ENCODE data around the gene PMF1. TPM values are rescaled to one million over a fixed set of nuclear protein-coding genes. Genes with fewer than 3 reads are reported as not detected.

The PMF1 gene
- total RNA-seq, 1 donor from 2014 or later = 73.4 TPM

GRCh38 chr1:156285437-156285836, 72.6 kb downstream of the PMF1 start:
- H3K27ac Mint-ChIP-seq = no peak overlapping the region
- H3K36me3 Mint-ChIP-seq = peaks cover 3% of the 10 kb centered on the region
- H3K4me1 Mint-ChIP-seq = peaks cover 33% of the 10 kb centered on the region
- no peak for TF ChIP-seq CTCF (IDR thresholded peaks at IDR 0.05; ENCODE audit: unreplicated experiment)
- no peak for DNase-seq (ENCODE audit: low spot score in 2 of 2, unreplicated experiment in 2 of 2)
- no peak overlapping the region for H3K4me3 Mint-ChIP-seq
- no peaks in the 10 kb centered on the region for H3K27me3 Mint-ChIP-seq (ENCODE audit: low read depth)
- H3K9me3 Mint-ChIP-seq = no peaks in the 10 kb centered on the region

- H3K4me1 Mint-ChIP-seq = peaks cover 29% of the 10 kb centered on the region
- no peaks in the 10 kb centered on the region for H3K27me3 Mint-ChIP-seq (ENCODE audit: low read depth)
- H3K36me3 Mint-ChIP-seq = peaks cover 3% of the 10 kb centered on the region
- no peak for TF ChIP-seq CTCF (IDR thresholded peaks at IDR 0.05; ENCODE audit: unreplicated experiment)
- no peak for DNase-seq (ENCODE audit: low spot score in 2 of 2, unreplicated experiment in 2 of 2)
- H3K27ac Mint-ChIP-seq = no peak overlapping the region
- no peak overlapping the region for H3K4me3 Mint-ChIP-seq
- H3K9me3 Mint-ChIP-seq = no peaks in the 10 kb centered on the region
Observed at GRCh38 chr1:156286061-156286460, 73.3 kb downstream of the PMF1 start.

Other genes starting within 250 kb of the PMF1 start
- 103 to 111 TPM (median 110 TPM) in 3 replicates for gene ARHGEF2, start 234.5 kb upstream of the PMF1 start, total RNA-seq
- 282 to 298 TPM (median 297 TPM) in 3 replicates for gene SSR2, start 192.1 kb upstream of the PMF1 start, total RNA-seq
- gene UBQLN4, start 159.2 kb upstream of the PMF1 start, total RNA-seq = 61.2 to 66.7 TPM (median 61.9 TPM) in 3 replicates
- gene LAMTOR2, start 158.2 kb upstream of the PMF1 start, total RNA-seq = 39.2 to 43.4 TPM (median 39.5 TPM) in 3 replicates
- 51.1 to 52.6 TPM (median 51.2 TPM) in 3 replicates for gene RAB25, start 151.8 kb upstream of the PMF1 start, total RNA-seq
- 107 to 112 TPM (median 112 TPM) in 3 replicates for gene MEX3A, start 130.5 kb upstream of the PMF1 start, total RNA-seq
- 91.7 to 96.9 TPM (median 92.4 TPM) in 3 replicates for gene LMNA, start 98.3 kb upstream of the PMF1 start, total RNA-seq
- gene SEMA4A, start 59.4 kb upstream of the PMF1 start, total RNA-seq = 18.7 to 21.0 TPM (median 19.8 TPM) in 3 replicates
- gene SLC25A44, start 18.9 kb upstream of the PMF1 start, total RNA-seq = 15.4 to 18.7 TPM (median 18.4 TPM) in 3 replicates
- gene BGLAP, start 29.2 kb downstream of the PMF1 start, total RNA-seq = 5.8 to 7.3 TPM (median 6.8 TPM) in 3 replicates
- 30.1 to 32.0 TPM (median 30.7 TPM) in 3 replicates for gene PAQR6, start 35.0 kb downstream of the PMF1 start, total RNA-seq
- gene SMG5, start 69.8 kb downstream of the PMF1 start, total RNA-seq = 99.8 to 105 TPM (median 103 TPM) in 3 replicates
- gene TMEM79, start 71.3 kb downstream of the PMF1 start, total RNA-seq = 5.7 to 6.9 TPM (median 6.1 TPM) in 3 replicates
- gene GLMP, start 82.7 kb downstream of the PMF1 start, total RNA-seq = 60.2 to 64.2 TPM (median 63.2 TPM) in 3 replicates
- 0.42 TPM in 1 of 3 replicates, not detected in the others for gene VHLL, start 86.3 kb downstream of the PMF1 start, total RNA-seq
- 174 to 190 TPM (median 186 TPM) in 3 replicates for gene CCT3, start 125.3 kb downstream of the PMF1 start, total RNA-seq
- gene TSACC, start 125.5 kb downstream of the PMF1 start, total RNA-seq = not detected in 3 replicates
- gene RHBG, start 156.2 kb downstream of the PMF1 start, total RNA-seq = 0.88 to 1.2 TPM (median 0.92 TPM) in 3 replicates